Small intestine (tissue), 7 donors: ENCODE results near the gene ZNF595. TPM values are rescaled to one million over a fixed set of nuclear protein-coding genes. Genes with fewer than 3 reads are reported as not detected.
"Not testable (repeated sequence)": the region's sequence is repeated elsewhere in the genome, so short reads cannot be mapped to it uniquely, and the experiment has no call there.

Experiments
- DNase-seq, 2 donors: peaks; one replicate each; pipeline versions ENCODE4 v3.0.0 to v3.0.0-alpha.2; 2013
- FAIRE-seq: peaks from 2 replicates; lab custom pipeline; 2012; peaks lifted over from hg19 to GRCh38; lab: Jason Lieb, UNC
- H3K27ac ChIP-seq, 3 donors: one replicate each; pipeline ENCODE4 v1.5.1; 2013; ENCODE audit warnings: low read length in 2 of 3, mild to moderate bottlenecking in 2 of 3, control low read depth in 1 of 3, inconsistent platforms in 1 of 3, low read depth in 1 of 3, moderate library complexity in 1 of 3
- H3K27me3 ChIP-seq, 3 donors: one replicate each; pipeline ENCODE4 v1.6.1; 2013; ENCODE audit warnings: low read length in 3 of 3, inconsistent platforms in 1 of 3; ENCODE audit not compliant: control insufficient read depth in 3 of 3, insufficient read depth in 3 of 3
- H3K36me3 ChIP-seq, 3 donors: one replicate each; pipeline ENCODE4 v1.6.1; 2013; ENCODE audit warnings: low read length in 3 of 3, inconsistent platforms in 1 of 3, low read depth in 1 of 3, mild to moderate bottlenecking in 1 of 3, moderate library complexity in 1 of 3; ENCODE audit not compliant: control insufficient read depth in 3 of 3, insufficient read depth in 2 of 3
- H3K4me1 ChIP-seq, 3 donors: one replicate each; pipeline ENCODE4 v1.6.1; 2013; ENCODE audit warnings: low read length in 2 of 3, inconsistent platforms in 1 of 3, low read depth in 1 of 3, mild to moderate bottlenecking in 1 of 3, moderate library complexity in 1 of 3; ENCODE audit not compliant: control insufficient read depth in 3 of 3, insufficient read depth in 2 of 3
- H3K4me3 ChIP-seq, 3 donors: one replicate each; pipeline ENCODE4 v1.5.1; 2013; ENCODE audit warnings: low read length in 3 of 3, control low read depth in 1 of 3, inconsistent platforms in 1 of 3, low read depth in 1 of 3, mild to moderate bottlenecking in 1 of 3, moderate library complexity in 1 of 3
- H3K9me3 ChIP-seq, 2 donors: one replicate each; pipeline ENCODE4 v1.6.1; 2013; ENCODE audit warnings: low read depth in 1 of 2, low read length in 1 of 2; ENCODE audit not compliant: control insufficient read depth in 2 of 2, insufficient read depth in 1 of 2
- WGBS, 3 donors: extraction: QIAGEN DNeasy Blood & Tissue Kit; methylation state at CpG; one replicate each; pipeline ENCODE4 v1.1.7; 2013; 5-methylcytosine and 5-hydroxymethylcytosine counted together
- polyA plus RNA-seq, 4 donors: library from polyadenylated mRNA; stranded (reverse) in 3 of 4; unstranded in 1 of 4; fragments of 200-250 nt in 3 of 4; fragments of 120-200 nt in 1 of 4; gene quantifications; one replicate each; pipeline versions ENCODE4 v1.2.1 to v1.2.3, GENCODE V29; 2013
- donor health status: healthy with polysubstance abuse.
- donor health status: control.
- donor health status: control.
- donor health status: Bipolar disorder and iron deficiency.
- donor health status: healthy.

The ZNF595 gene
- polyA plus RNA-seq, 4 donors, result 2.4 to 11.5 (median 3.5) TPM

GRCh38 chr4:51655-52277, 1.4 kb upstream of the ZNF595 start:
- not testable (repeated sequence) for H3K27ac ChIP-seq, FAIRE-seq

GRCh38 chr4:53521-53920, 400 bp downstream of the ZNF595 start:
- DNase-seq, H3K36me3 ChIP-seq, H3K9me3 ChIP-seq, H3K27me3 ChIP-seq, H3K27ac ChIP-seq, H3K4me1 ChIP-seq, FAIRE-seq: not testable (repeated sequence)
- H3K4me3 ChIP-seq, result peak overlapping the region in 1 of 3 donors; percentile 25
- WGBS, 3 donors, result 1% methylated on average over 14 of the region's 41 CpGs; no CpG with 5 or more reads in 2 of the 3 donors

More at GRCh38 chr4:51655-52277, 1.4 kb upstream of the ZNF595 start:
- DNase-seq, H3K4me3 ChIP-seq, H3K27me3 ChIP-seq, H3K9me3 ChIP-seq, H3K36me3 ChIP-seq, H3K4me1 ChIP-seq: not testable (repeated sequence)
- 25 to 54% (median 32%) methylated on average over 4 to 5 of the region's 9 CpGs for WGBS, 3 donors

GRCh38 chr4:64733-65132, 11.6 kb downstream of the ZNF595 start:
- H3K27ac ChIP-seq, H3K4me1 ChIP-seq, FAIRE-seq, H3K9me3 ChIP-seq, H3K4me3 ChIP-seq, DNase-seq, H3K27me3 ChIP-seq, H3K36me3 ChIP-seq: not testable (repeated sequence)

- no peak overlapping the region for H3K27ac ChIP-seq
- H3K36me3 ChIP-seq, result peaks cover 6 to 14% (median 10%) of the 10 kb centered on the region in 3 donors
- no peak overlapping the region for H3K4me3 ChIP-seq
- peaks cover 1 to 41% of the 10 kb centered on the region in 2 donors for H3K9me3 ChIP-seq
- peaks cover 0 to 2% (median 0%) of the 10 kb centered on the region in 3 donors for H3K27me3 ChIP-seq
- 92 to 100% (median 95%) methylated on average over 1 of the region's 1 CpG for WGBS, 3 donors
- no peak for DNase-seq
- no peak for FAIRE-seq
- H3K4me1 ChIP-seq, result no peaks in the 10 kb centered on the region
These were observed 18.7 kb downstream of the ZNF595 start for GRCh38 chr4:71830-72229.

GRCh38 chr4:85951-86350, 32.8 kb downstream of the ZNF595 start:
- H3K36me3 ChIP-seq, result peaks cover 4 to 8% (median 8%) of the 10 kb centered on the region in 3 donors
- no peak for FAIRE-seq
- H3K4me1 ChIP-seq, result no peaks in the 10 kb centered on the region
- WGBS, 3 donors, result 93 to 98% (median 95%) methylated on average over 3 of the region's 3 CpGs
- H3K4me3 ChIP-seq, result no peak overlapping the region
- H3K27ac ChIP-seq, result no peak overlapping the region
- DNase-seq, result no peak
- no peaks in the 10 kb centered on the region for H3K27me3 ChIP-seq
- peaks cover 3 to 30% of the 10 kb centered on the region in 2 donors for H3K9me3 ChIP-seq

- not testable (repeated sequence) for FAIRE-seq
These were observed 33.6 kb downstream of the ZNF595 start for GRCh38 chr4:86559-87324.

GRCh38 chr4:98386-98785, 45.3 kb downstream of the ZNF595 start:
- no peaks in the 10 kb centered on the region for H3K27me3 ChIP-seq
- no peak overlapping the region for H3K4me3 ChIP-seq
- peaks cover 2 to 66% of the 10 kb centered on the region in 2 donors for H3K9me3 ChIP-seq
- FAIRE-seq, result no peak
- 75 to 85% (median 80%) methylated on average over 1 of the region's 1 CpG for WGBS, 3 donors
- no peak for DNase-seq
- no peaks in the 10 kb centered on the region for H3K4me1 ChIP-seq
- H3K27ac ChIP-seq, result no peak overlapping the region
- no peaks in the 10 kb centered on the region for H3K36me3 ChIP-seq

More at GRCh38 chr4:86559-87324, 33.6 kb downstream of the ZNF595 start:
- not testable (repeated sequence) for DNase-seq, H3K4me1 ChIP-seq, H3K4me3 ChIP-seq, H3K27me3 ChIP-seq, H3K36me3 ChIP-seq, H3K27ac ChIP-seq
- H3K9me3 ChIP-seq, result peaks cover 5 to 33% of the 10 kb centered on the region in 2 donors
- 96 to 97% (median 97%) methylated on average over 7 of the region's 7 CpGs for WGBS, 3 donors

GRCh38 chr4:99863-100262, 46.7 kb downstream of the ZNF595 start:
- FAIRE-seq (no peak), DNase-seq (no peak)
- peaks cover 2 to 63% of the 10 kb centered on the region in 2 donors for H3K9me3 ChIP-seq
- no peaks in the 10 kb centered on the region for H3K36me3 ChIP-seq
- 73 to 87% (median 86%) methylated on average over 5 of the region's 5 CpGs for WGBS, 3 donors
- H3K27me3 ChIP-seq, result no peaks in the 10 kb centered on the region
- H3K4me3 ChIP-seq, result no peak overlapping the region
- no peak overlapping the region for H3K27ac ChIP-seq
- H3K4me1 ChIP-seq, result no peaks in the 10 kb centered on the region
